Thyroid gland (tissue), 4 donors: ENCODE results near the gene OGDH.

Experiments used
- CTCF ChIP-seq, 6 experiments: fragments of 200-600 bp in 3 of 6; fragments of 450-650 bp in 3 of 6; sonication (generic) in 3 of 6; IDR thresholded peaks; one replicate each; pipeline ENCODE4 v1.5.1; 2016 to 2019; ENCODE audit warnings: antibody characterized with exemption in 6 of 6, mild to moderate bottlenecking in 2 of 6, inconsistent platforms in 1 of 6, moderate library complexity in 1 of 6
- POLR2A ChIP-seq, 2 donors: fragments of 450-650 bp; IDR thresholded peaks; one replicate each; pipeline ENCODE4 v1.6.1; 2017; ENCODE audit warnings: antibody characterized with exemption in 2 of 2, mild to moderate bottlenecking in 2 of 2, moderate library complexity in 1 of 2

- no peak for TF ChIP-seq CTCF (IDR thresholded peaks at IDR 0.05)
- TF ChIP-seq POLR2A (IDR thresholded peaks at IDR 0.05): no peak
Measured at GRCh38 chr7:44569959-44570358, 36.5 kb upstream of the OGDH start.
